GM19397 (cell line): Measurements from ENCODE around the gene TXNDC12.
"Not testable (repeated sequence)": the region's sequence is repeated elsewhere in the genome, so short reads cannot be mapped to it uniquely, and the experiment has no call there.

Experiments
- ATAC-seq: cut with Tn5 transposase; IDR thresholded peaks from one replicate; pipeline ENCODE4 v1.9.1; 2021; ENCODE audit warnings: mild to moderate bottlenecking, moderate library complexity; ENCODE audit not compliant: unreplicated experiment

Gene TXNDC12

GRCh38 chr1:52053862-52054261, 1.1 kb downstream of the TXNDC12 start:
- ATAC-seq, result no peak

- not testable (repeated sequence) for ATAC-seq
Measured at GRCh38 chr1:52049337-52049736, 5.7 kb downstream of the TXNDC12 start.

GRCh38 chr1:52045666-52046195, 9.3 kb downstream of the TXNDC12 start:
- not testable (repeated sequence) for ATAC-seq

GRCh38 chr1:52045236-52045635, 9.8 kb downstream of the TXNDC12 start:
- ATAC-seq, result no peak

GRCh38 chr1:52041551-52042185, 13.3 kb downstream of the TXNDC12 start:
- no peak for ATAC-seq

- no peak for ATAC-seq
Measured at GRCh38 chr1:52037909-52038308, 17.1 kb downstream of the TXNDC12 start.

- no peak for ATAC-seq
Measured at GRCh38 chr1:52037402-52037814, 17.6 kb downstream of the TXNDC12 start.

- ATAC-seq, result no peak
Measured at GRCh38 chr1:52034050-52034384, 21.0 kb downstream of the TXNDC12 start.

GRCh38 chr1:52033190-52034049, 21.6 kb downstream of the TXNDC12 start, which contains the start of gene KTI12:
KTI12 (minus strand) TSS chr1:52033810; CDS start chr1:52033761, 49 bp downstream.
- ATAC-seq, result peak; percentile 91

- ATAC-seq, result peak; percentile 35
Measured at GRCh38 chr1:52032785-52033131, 22.2 kb downstream of the TXNDC12 start.

- ATAC-seq, result peak; percentile 12
Measured at GRCh38 chr1:52032124-52032784, 22.7 kb downstream of the TXNDC12 start.

- not testable (repeated sequence) for ATAC-seq
Measured at GRCh38 chr1:52028839-52029238, 26.2 kb downstream of the TXNDC12 start.

GRCh38 chr1:52028328-52028727, 26.7 kb downstream of the TXNDC12 start:
- ATAC-seq, result no peak

GRCh38 chr1:52026278-52026677, 28.7 kb downstream of the TXNDC12 start:
- no peak for ATAC-seq

- ATAC-seq, result no peak
Measured at GRCh38 chr1:52022133-52022532, 32.9 kb downstream of the TXNDC12 start.

GRCh38 chr1:52008071-52008809, 46.8 kb downstream of the TXNDC12 start:
- ATAC-seq, result no peak

GRCh38 chr1:52007215-52008002, 47.6 kb downstream of the TXNDC12 start:
- ATAC-seq, result no peak

GRCh38 chr1:52006081-52006553, 48.9 kb downstream of the TXNDC12 start:
- not testable (repeated sequence) for ATAC-seq

GRCh38 chr1:52005548-52005947, 49.4 kb downstream of the TXNDC12 start:
- ATAC-seq, result not testable (repeated sequence)

GRCh38 chr1:52003877-52004276, 51.1 kb downstream of the TXNDC12 start:
- ATAC-seq, result no peak
